IPS-11a (cell line): ENCODE data around the gene AADACL4.

ENCODE experiments used
- H3K4me3 ChIP-seq: one replicate; pipeline ENCODE4 v1.5.1; 2013; ENCODE audit warnings: low read depth, low read length, control low read depth

The AADACL4 gene

GRCh38 chr1:12610941-12611340 lies 32.9 kb upstream of the AADACL4 start:
- H3K4me3 ChIP-seq: no peak overlapping the region

- H3K4me3 ChIP-seq: no peak overlapping the region
These were observed 30.7 kb upstream of the AADACL4 start for GRCh38 chr1:12613180-12613579.

GRCh38 chr1:12614402-12615158 lies 29.3 kb upstream of the AADACL4 start:
- no peak overlapping the region for H3K4me3 ChIP-seq

- H3K4me3 ChIP-seq: peak overlapping the region; percentile 79
These were observed 28.6 kb upstream of the AADACL4 start for GRCh38 chr1:12615159-12615864.

- H3K4me3 ChIP-seq: peak overlapping the region; percentile 79
These were observed 27.8 kb upstream of the AADACL4 start for GRCh38 chr1:12615865-12616708.

DNA sequence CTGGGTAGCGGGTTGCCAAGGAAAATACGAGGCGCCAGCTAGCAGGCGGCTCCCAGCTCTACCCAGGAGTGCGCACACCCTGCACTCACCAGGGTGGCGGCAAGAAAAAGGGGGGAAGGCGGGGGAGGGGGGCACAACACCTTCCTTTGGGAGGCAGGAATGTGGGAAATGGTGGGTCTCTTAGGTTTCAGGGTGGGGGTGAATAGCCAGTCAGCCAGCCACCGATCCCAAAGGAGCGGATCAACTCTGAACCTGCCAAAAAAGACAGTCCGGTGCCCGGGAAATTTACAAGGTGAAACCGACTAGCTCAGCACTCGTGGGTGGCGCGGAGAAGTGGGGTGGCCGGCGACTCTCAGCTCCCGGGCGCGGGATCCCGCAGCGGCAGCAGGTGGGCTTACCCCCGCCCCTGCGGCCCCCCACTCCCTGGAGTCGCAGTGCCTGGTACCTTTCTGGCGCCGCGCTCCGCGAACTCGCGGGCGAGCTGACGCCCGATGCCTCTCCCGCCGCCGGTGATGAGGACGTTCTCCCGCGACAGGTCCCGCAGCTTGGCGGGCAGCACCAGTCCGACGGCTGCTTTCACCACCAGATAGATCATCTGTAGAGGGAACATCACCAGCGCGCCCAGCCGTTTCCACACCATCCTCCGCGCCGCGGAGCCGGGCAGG lies 27.0 kb upstream of the AADACL4 start:
- peak overlapping the region; percentile 79 for H3K4me3 ChIP-seq

DNA sequence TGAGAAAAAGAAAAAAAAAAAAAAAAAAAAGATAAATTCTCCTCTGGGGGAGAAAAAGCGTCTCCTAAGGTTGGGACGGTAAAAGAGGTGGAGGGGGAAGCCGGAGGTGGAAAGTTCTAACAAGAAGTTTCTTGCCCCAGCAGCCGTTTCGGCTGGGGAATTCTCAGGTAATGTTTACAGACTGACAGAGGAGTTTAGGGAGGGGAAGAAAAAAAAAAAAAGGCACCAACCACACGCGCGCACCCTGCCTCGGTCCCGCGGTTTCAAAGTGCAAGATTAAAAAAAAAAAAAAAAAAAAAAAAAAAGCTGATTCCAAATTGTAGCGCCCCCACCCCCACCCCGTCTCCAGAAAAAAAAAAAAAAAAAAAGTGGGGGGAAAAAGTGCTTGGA lies 26.4 kb upstream of the AADACL4 start:
- peak overlapping the region; percentile 79 for H3K4me3 ChIP-seq

GRCh38 chr1:12617901-12618660 lies 25.8 kb upstream of the AADACL4 start, which contains the start of gene DHRS3:
TSS of gene DHRS3 (minus strand) at chr1:12618210. CDS start at chr1:12617348, 862 bp downstream.
- H3K4me3 ChIP-seq: peak within 1 kb of the TSS; percentile 79

DNA sequence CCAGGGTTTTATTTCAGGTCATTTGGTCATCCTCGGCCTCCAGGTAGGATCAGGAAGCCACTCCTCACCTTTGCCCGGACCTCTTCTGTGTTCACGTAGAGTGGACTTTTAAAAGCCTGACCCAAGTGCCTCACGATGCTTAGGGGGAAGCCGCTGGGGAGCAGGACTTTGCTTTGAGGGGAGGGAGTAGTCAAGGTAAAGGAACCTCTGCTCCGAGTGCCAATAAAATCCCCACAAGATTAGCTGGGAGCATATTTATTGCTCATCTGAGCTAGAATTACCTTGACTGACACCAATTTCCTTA lies 25.3 kb upstream of the AADACL4 start:
- peak overlapping the region; percentile 79 for H3K4me3 ChIP-seq

DNA sequence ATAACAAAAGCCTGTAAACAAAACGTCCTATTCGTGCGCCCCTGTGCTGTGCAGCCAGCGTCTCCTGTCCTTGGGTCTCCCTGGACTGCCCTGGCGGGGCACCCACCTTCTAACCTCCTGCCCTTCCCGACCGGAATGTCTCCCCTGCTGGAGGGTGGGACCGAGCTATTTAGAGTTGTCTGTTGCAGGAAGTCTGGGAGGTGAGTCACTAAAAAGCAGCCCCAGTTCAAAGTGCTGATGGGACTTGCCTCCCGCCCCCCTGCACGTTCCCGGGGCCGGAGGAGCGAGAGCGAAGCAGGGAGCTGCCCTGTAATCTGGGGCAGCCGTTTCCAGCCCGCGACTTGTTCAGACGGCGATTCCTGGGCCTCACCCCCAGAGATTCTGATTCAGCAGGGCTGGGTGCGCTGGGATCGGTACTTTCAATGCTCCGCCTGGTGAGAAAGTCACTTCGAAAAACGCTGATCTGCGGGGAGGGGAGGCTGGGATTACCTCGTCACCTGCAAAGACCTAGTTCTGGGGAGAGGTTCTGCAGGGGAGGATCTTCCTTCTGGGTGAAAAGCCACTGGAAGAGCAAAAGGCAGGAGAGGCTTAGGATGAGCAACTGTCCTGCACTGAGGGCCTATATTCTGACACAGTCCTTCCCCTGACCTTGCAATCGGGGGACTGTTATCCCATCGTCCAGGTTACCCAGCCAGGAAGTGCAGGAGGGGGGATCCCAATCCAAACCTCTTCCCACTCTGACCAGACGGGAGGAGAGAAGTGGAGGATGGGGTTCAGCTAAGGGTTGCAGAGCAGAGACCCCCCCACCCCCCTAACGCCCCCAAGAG lies 24.7 kb upstream of the AADACL4 start:
- H3K4me3 ChIP-seq: peak overlapping the region; percentile 79

DNA sequence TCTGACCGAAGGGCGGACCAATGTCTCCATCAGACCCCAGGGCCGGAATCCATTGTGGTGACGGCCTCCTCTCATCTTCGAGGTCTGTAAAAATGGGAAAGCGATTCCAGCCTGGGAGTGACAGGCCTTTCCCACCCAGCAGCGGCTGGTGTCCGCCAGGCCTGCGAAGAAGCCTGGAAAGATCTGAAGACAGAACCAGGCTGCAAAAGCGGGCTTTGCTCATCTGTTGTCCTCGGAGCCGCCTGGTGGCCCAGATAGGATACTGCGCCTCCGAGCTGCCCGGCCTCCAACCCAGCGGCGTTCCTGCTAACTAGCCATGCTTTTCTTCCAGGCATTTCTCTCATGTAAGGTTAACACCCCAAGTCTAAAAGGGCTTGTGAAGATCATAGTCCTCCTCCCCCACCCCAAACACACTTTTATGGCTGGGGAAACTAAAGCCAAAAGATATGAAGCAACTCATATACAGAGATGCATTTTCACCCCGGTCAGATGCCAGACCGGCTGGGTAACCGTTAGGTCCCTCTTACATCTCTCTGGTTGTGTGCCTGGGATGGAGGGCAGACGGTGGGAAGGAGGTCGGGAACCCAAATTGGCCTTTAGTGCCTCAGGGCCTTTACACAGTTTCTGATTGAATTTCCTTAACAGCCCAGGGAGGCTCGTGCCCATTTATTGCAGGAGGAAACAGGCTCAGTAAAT lies 23.9 kb upstream of the AADACL4 start:
- no peak overlapping the region for H3K4me3 ChIP-seq

DNA sequence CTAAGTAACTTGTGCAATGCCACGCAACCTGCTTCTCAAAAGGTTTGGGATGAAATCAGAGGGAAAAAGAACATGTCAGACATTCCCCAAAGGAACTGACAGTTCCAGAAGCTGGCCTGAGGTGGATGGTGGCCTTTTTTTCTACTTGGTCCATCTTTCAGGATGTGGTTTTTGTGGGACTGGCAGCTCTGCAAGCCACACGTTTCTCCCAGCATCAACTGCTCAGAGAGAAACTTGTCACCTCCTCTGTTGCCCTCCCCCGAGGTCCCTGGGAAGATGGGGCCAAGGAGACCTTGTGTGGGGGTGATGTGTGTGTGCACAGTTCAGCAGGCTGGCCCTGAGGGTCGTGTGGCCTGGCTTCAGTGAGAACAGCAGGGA lies 23.4 kb upstream of the AADACL4 start:
- H3K4me3 ChIP-seq: no peak overlapping the region

- H3K4me3 ChIP-seq: no peak overlapping the region
These were observed 23.0 kb upstream of the AADACL4 start for GRCh38 chr1:12620931-12621330.

GRCh38 chr1:12621346-12622335 lies 22.2 kb upstream of the AADACL4 start:
- no peak overlapping the region for H3K4me3 ChIP-seq

GRCh38 chr1:12622506-12622905 lies 21.4 kb upstream of the AADACL4 start:
- H3K4me3 ChIP-seq: no peak overlapping the region

- no peak overlapping the region for H3K4me3 ChIP-seq
These were observed 18.6 kb upstream of the AADACL4 start for GRCh38 chr1:12625276-12625675.

DNA sequence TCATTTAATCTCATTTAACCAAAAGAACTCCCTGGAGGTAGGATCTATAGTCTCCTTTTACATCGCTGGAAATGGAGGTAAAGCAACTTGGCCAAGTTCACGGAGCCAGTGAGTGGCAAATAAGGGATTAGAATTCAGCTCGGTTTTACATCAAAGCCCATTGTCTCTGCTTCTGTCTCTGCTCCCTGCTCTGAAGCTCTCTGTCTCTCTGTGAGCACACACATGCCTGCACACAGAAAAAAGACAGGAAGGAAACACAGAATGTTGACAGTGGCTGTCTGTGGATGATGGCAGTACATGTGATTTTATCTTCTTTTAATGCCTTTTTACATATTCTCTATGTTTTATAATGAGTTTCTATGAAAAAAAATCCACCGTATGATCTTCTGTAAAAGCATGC lies 17.0 kb upstream of the AADACL4 start:
- H3K4me3 ChIP-seq: no peak overlapping the region

DNA sequence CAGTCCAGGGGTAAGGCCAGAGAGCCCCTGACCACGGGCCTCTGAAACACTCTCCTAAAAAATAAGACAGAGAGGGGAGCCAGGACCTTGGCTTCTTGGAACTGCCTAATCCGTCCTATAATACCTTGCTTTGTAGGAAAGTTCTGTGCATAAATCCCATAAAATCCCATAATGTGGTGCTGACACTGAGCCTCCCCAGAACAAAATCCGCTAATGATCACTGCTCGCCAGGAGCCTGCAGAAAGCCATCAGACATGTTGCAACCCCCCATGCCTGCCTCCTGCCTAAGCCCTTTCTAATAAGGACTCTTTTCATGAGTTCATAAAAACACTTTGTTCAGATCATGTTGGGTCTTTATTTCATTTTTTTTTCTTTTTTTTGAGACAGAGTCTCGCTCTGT lies 16.6 kb upstream of the AADACL4 start:
- no peak overlapping the region for H3K4me3 ChIP-seq
